ENCODE measurements around the gene RHBDL2.
"Not testable (repeated sequence)": the region's sequence is repeated elsewhere in the genome, so short reads cannot be mapped to it uniquely, and the experiment has no call there.

The RHBDL2 gene

GRCh38 chr1:38846210-38846609 is 95.4 kb downstream of the RHBDL2 start:
- no peak for TF ChIP-seq CTCF (IDR thresholded peaks at IDR 0.05; ENCODE audit: control insufficient read depth, extremely low read depth, insufficient read depth)
- H3K4me3 ChIP-seq (ENCODE audit: low read depth, low read length): no peak overlapping the region
- DNase-seq (ENCODE audit: low read depth): no peak

DNA sequence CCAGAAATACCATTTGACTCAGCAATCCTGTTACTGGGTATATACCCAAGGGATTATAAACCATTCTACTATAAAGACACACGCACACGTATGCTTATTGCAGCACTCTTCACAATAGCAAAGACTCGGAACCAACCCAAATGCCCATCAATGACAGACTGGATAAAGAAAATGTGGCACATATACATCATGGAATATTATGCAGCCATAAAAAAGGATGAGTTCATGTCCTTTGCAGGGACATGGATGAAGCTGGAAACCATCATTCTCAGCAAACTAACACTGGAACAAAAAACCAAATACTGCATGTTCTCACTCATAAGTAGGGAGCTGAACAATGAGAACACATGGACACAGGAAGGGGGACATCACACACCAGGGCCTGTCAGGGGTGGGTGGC is 96.5 kb downstream of the RHBDL2 start:
- H3K4me3 ChIP-seq (ENCODE audit: low read depth, low read length); DNase-seq (ENCODE audit: low read depth): not testable (repeated sequence)

- TF ChIP-seq CTCF (IDR thresholded peaks at IDR 0.05; ENCODE audit: control insufficient read depth, extremely low read depth, insufficient read depth): no peak
- H3K4me3 ChIP-seq (ENCODE audit: low read depth, low read length): no peak overlapping the region
- DNase-seq (ENCODE audit: low read depth): no peak
Measured at GRCh38 chr1:38840281-38840680, 101.3 kb downstream of the RHBDL2 start.

DNA sequence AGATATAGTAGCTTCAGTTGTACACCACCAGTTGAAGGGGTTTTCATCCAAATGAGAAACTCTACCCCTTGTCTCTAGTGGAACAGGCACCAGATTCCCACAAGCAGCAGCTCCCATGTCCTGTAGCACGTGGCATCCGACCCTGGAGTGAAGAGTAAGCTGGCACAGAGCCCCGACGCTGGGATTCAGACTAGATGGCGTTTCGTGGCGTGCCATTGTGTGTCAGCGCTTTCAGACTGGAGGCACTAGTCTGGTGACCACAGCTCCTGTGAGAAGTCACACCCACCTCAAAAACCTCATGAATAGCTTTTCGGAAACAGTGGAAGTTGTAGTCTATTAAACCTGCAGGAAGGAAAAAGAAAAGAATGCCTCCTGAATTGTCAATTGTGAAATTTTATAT is 102.3 kb downstream of the RHBDL2 start:
- no peak overlapping the region for H3K4me3 ChIP-seq (ENCODE audit: low read depth, low read length)
- no peak for DNase-seq (ENCODE audit: low read depth)
- no peak for TF ChIP-seq CTCF (IDR thresholded peaks at IDR 0.05; ENCODE audit: control insufficient read depth, extremely low read depth, insufficient read depth)

GRCh38 chr1:38836316-38836715 is 105.3 kb downstream of the RHBDL2 start:
- DNase-seq (ENCODE audit: low read depth): not testable (repeated sequence)

More at GRCh38 chr1:38836316-38836715, 105.3 kb downstream of the RHBDL2 start:
- not testable (repeated sequence) for H3K4me3 ChIP-seq (ENCODE audit: low read depth, low read length)
